ENCODE data around the gene DMBX1. TPM values are rescaled to one million over a fixed set of nuclear protein-coding genes. Genes with fewer than 3 reads are reported as not detected.

The DMBX1 gene
- total RNA-seq, 2 experiments from 2014 or later = not detected

DNA sequence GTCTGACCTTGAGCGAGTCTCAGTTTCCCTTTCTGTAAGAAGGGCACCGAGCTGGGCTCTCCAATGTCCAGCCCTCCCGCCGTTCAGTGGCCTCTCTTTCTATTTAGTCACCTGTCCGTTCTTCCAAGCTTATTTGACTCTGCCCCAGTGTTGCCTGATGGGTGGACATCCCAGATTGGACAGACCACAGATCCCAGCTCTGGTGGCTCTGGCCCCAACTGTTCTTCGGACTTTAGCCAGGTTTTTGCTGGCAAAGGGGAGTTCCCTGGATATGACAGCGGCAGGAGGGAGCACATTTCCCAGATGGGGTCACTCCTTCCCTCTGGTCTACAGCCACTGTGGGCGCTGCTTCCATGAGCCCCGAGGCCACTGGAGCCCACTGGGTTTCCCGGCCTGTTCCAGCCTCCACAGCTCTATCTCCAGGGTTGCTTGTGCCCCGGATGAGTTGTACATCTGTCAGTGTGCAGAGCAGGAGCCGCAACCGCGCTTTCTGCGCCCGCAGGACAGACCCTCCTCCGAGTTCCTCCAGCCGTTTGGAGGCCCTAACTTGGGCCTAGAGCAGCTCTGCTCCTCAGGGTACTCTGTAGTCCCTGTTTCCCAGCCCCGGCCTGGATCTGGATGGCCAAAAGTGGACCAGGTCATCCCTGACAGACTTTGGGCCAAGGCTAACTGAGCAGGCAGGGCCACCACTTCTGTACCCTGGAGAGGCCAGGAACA is 3.8 kb downstream of the DMBX1 start:
- ChIA-PET CTCF (ENCODE audit: unreplicated experiment) (no interaction called here), POLR2A (interaction anchor here (0.6 kb wide), 1 partner anchor 1092 kb away, joined by 3 read pairs; no protein-coding TSS in a partner anchor)
- Histone ChIP-seq H3K27ac (ENCODE audit: low read depth, low read length, poor library complexity, severe bottlenecking) (no peak overlapping the region), H3K9me3 (ENCODE audit: low read length) (no peaks in the 10 kb centered on the region), H3K79me2 (ENCODE audit: insufficient read depth, low read depth, low read length) (no peaks in the 10 kb centered on the region), H2AFZ (ENCODE audit: low read length) (no peak overlapping the region), H4K20me1 (ENCODE audit: insufficient read depth, low read length) (no peaks in the 10 kb centered on the region), H3K36me3 (ENCODE audit: insufficient read depth, low read length) (no peaks in the 10 kb centered on the region), H3K4me2 (ENCODE audit: low read length) (no peak overlapping the region), H3K9me2 (ENCODE audit: insufficient read depth, low read length) (no peaks in the 10 kb centered on the region), H3K4me1 (ENCODE audit: insufficient read depth, low read length, poor library complexity, severe bottlenecking) (no peaks in the 10 kb centered on the region), H3K4me3 (ENCODE audit: low read depth, low read length, poor library complexity, severe bottlenecking) (no peak overlapping the region)
- no peak for DNase-seq (ENCODE audit: low spot score)
- intact Hi-C loops (cut with micrococcal nuclease; ENCODE audit: unreplicated experiment) = no loop called here
- no TSS peak for BruUV-seq (replicated peaks)
- TF ChIP-seq EZH2phosphoT487 (IDR thresholded peaks at IDR 0.05; ENCODE audit: borderline replicate concordance, low read depth, low read length) = no peak
- TF ChIP-seq, protein P1, sequence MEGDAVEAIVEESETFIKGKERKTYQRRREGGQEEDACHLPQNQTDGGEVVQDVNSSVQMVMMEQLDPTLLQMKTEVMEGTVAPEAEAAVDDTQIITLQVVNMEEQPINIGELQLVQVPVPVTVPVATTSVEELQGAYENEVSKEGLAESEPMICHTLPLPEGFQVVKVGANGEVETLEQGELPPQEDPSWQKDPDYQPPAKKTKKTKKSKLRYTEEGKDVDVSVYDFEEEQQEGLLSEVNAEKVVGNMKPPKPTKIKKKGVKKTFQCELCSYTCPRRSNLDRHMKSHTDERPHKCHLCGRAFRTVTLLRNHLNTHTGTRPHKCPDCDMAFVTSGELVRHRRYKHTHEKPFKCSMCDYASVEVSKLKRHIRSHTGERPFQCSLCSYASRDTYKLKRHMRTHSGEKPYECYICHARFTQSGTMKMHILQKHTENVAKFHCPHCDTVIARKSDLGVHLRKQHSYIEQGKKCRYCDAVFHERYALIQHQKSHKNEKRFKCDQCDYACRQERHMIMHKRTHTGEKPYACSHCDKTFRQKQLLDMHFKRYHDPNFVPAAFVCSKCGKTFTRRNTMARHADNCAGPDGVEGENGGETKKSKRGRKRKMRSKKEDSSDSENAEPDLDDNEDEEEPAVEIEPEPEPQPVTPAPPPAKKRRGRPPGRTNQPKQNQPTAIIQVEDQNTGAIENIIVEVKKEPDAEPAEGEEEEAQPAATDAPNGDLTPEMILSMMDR (conservative IDR thresholded peaks at IDR 0.05; ENCODE audit: low read length) = no peak

DNA sequence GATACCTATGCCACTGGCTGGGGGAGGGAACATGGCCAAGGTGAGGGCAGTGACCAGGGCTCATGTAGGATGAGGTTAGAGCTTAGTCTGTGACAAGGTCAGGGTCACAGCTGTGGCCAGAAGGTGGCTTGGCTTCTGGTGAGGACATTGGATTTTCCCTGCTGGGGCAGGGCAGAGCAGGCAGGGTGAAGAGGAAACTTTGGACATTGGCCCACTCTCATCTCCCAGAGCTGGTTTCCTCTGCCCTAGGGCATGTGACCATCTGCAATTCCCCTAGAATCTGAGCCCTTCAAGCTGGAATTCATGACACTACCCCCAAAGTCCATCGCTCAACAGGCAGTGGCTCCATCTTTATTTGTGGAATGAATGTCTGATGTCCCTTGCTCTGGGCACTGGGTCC is 5.3 kb downstream of the DMBX1 start:
- POLR2A ChIA-PET = no interaction called here
- CTCF ChIA-PET (ENCODE audit: unreplicated experiment) = no interaction called here
- no peak for DNase-seq (ENCODE audit: low spot score)
- intact Hi-C loops (cut with micrococcal nuclease; ENCODE audit: unreplicated experiment) = no loop called here
- Histone ChIP-seq H4K20me1 (ENCODE audit: insufficient read depth, low read length) (no peaks in the 10 kb centered on the region), H3K9me2 (ENCODE audit: insufficient read depth, low read length) (no peaks in the 10 kb centered on the region), H3K4me3 (ENCODE audit: low read depth, low read length, poor library complexity, severe bottlenecking) (no peak overlapping the region), H3K4me2 (ENCODE audit: low read length) (no peak overlapping the region), H3K9me3 (ENCODE audit: low read length) (no peaks in the 10 kb centered on the region), H3K27ac (ENCODE audit: low read depth, low read length, poor library complexity, severe bottlenecking) (no peak overlapping the region), H3K79me2 (ENCODE audit: insufficient read depth, low read depth, low read length) (no peaks in the 10 kb centered on the region), H2AFZ (ENCODE audit: low read length) (no peak overlapping the region), H3K4me1 (ENCODE audit: insufficient read depth, low read length, poor library complexity, severe bottlenecking) (no peaks in the 10 kb centered on the region), H3K36me3 (ENCODE audit: insufficient read depth, low read length) (no peaks in the 10 kb centered on the region)
- TF ChIP-seq, protein P1 (conservative IDR thresholded peaks at IDR 0.05; ENCODE audit: low read length) = no peak
- TF ChIP-seq EZH2phosphoT487 (IDR thresholded peaks at IDR 0.05; ENCODE audit: borderline replicate concordance, low read depth, low read length) = no peak
- no TSS peak for BruUV-seq (replicated peaks)

DNA sequence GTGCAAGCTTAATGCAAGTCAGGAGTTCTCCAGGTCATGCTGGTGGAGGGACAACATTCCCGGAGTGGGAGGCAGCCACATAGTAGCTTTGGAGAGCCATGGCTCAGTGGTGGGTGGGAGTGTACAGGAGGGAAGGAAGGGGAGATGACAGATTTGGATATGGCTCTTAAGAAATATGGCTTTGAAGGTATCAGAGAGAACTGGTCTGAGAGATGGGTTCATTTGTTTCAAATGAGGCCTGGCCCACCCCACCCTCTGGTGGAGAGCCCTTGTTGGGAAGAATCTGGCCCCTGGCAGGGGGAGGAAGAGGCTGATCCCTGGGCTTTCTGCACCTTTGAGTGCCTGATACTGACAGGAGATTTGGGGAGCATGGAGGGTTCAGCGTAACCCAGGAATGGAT is 6.1 kb downstream of the DMBX1 start:
- DNase-seq (ENCODE audit: low spot score) = no peak
- no peak overlapping the region for H2AFZ ChIP-seq (ENCODE audit: low read length)
- no peak overlapping the region for H3K4me3 ChIP-seq (ENCODE audit: low read depth, low read length, poor library complexity, severe bottlenecking)
- intact Hi-C loops (cut with micrococcal nuclease; ENCODE audit: unreplicated experiment) = no loop called here
- H3K36me3 ChIP-seq (ENCODE audit: insufficient read depth, low read length) = no peaks in the 10 kb centered on the region
- ChIA-PET POLR2A (no interaction called here), CTCF (ENCODE audit: unreplicated experiment) (no interaction called here)
- H4K20me1 ChIP-seq (ENCODE audit: insufficient read depth, low read length) = no peaks in the 10 kb centered on the region
- H3K9me2 ChIP-seq (ENCODE audit: insufficient read depth, low read length) = no peaks in the 10 kb centered on the region
- H3K79me2 ChIP-seq (ENCODE audit: insufficient read depth, low read depth, low read length) = no peaks in the 10 kb centered on the region
- H3K4me2 ChIP-seq (ENCODE audit: low read length) = no peak overlapping the region
- no peaks in the 10 kb centered on the region for H3K9me3 ChIP-seq (ENCODE audit: low read length)
- no peak for TF ChIP-seq EZH2phosphoT487 (IDR thresholded peaks at IDR 0.05; ENCODE audit: borderline replicate concordance, low read depth, low read length)
- TF ChIP-seq, protein P1 (conservative IDR thresholded peaks at IDR 0.05; ENCODE audit: low read length) = no peak
- H3K4me1 ChIP-seq (ENCODE audit: insufficient read depth, low read length, poor library complexity, severe bottlenecking) = no peaks in the 10 kb centered on the region
- no peak overlapping the region for H3K27ac ChIP-seq (ENCODE audit: low read depth, low read length, poor library complexity, severe bottlenecking)
- no TSS peak for BruUV-seq (replicated peaks)

All from OCI-LY7 (cell line).